GM12875 (cell line): ENCODE measurements around the gene MAP2K3.

Experiments used
- H3K4me3 ChIP-seq: one replicate; pipeline ENCODE4 v1.5.1; 2011; ENCODE audit warnings: low read depth, low read length, control low read depth
- TF ChIP-seq, protein P1 (sequence below): IDR thresholded peaks from 2 replicates; pipeline ENCODE4 v1.5.1; 2011; ENCODE audit warnings: low read depth, mild to moderate bottlenecking, control low read depth, inconsistent platforms, low read length, moderate library complexity, borderline replicate concordance; ENCODE audit not compliant: insufficient read depth

The MAP2K3 gene

DNA sequence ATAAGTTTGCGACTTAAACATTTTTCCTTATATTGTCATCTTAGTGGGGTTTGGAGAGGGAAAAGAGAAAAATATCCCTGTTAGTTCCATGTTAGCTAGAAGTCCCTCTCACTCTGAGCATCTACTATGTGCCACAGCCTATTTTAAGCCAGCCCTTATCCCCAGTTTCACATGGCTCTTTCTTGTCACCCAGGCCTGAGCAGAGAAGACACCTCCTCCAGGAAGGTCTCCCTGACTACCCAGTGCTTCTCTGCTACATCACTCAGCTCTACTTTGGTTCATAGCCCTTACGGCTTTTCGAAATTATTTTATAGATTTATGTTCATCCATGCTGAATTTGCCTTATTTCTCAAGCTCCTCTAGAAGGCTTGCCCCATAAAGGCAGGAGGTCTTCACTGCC is 7.2 kb upstream of the MAP2K3 start:
- no peak overlapping the region for H3K4me3 ChIP-seq
- TF ChIP-seq, protein P1, sequence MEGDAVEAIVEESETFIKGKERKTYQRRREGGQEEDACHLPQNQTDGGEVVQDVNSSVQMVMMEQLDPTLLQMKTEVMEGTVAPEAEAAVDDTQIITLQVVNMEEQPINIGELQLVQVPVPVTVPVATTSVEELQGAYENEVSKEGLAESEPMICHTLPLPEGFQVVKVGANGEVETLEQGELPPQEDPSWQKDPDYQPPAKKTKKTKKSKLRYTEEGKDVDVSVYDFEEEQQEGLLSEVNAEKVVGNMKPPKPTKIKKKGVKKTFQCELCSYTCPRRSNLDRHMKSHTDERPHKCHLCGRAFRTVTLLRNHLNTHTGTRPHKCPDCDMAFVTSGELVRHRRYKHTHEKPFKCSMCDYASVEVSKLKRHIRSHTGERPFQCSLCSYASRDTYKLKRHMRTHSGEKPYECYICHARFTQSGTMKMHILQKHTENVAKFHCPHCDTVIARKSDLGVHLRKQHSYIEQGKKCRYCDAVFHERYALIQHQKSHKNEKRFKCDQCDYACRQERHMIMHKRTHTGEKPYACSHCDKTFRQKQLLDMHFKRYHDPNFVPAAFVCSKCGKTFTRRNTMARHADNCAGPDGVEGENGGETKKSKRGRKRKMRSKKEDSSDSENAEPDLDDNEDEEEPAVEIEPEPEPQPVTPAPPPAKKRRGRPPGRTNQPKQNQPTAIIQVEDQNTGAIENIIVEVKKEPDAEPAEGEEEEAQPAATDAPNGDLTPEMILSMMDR = no peak

DNA sequence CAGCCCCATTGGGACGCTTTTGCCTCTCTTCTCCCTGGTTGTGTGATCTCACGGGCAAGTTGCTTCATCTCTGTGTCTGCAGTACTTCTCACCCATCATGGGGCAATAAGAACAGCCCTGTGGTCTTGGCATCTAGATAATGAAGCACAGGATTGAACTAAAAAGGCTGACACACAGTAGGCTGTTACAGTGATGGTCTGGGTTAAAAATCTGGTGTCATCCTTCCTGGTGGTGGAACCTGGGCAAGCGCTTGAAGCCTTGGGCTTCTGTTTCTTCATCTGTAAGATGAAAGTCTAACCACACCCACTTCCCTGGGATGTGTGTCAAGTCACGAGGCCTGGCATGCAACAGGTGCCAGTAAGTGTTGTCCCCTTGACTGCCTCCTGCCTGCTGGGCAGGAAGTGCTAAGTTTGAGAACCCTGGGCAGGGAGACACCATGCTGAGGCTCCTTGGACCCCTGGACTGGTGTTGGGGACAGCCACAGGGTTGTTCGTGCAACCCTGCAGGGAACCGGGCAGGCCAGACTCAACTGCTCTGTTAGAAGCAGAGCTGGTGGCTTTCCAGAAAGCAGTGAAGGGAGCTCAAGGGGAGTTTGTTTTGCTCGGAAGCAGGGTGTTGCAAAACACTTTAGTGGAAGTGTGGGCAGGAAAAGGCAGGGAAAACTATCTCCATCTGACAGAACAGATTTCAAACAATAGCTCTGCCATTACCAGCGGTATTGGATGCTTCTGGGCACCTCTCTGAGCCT is 5.9 kb upstream of the MAP2K3 start:
- TF ChIP-seq, protein P1 = no peak
- no peak overlapping the region for H3K4me3 ChIP-seq

DNA sequence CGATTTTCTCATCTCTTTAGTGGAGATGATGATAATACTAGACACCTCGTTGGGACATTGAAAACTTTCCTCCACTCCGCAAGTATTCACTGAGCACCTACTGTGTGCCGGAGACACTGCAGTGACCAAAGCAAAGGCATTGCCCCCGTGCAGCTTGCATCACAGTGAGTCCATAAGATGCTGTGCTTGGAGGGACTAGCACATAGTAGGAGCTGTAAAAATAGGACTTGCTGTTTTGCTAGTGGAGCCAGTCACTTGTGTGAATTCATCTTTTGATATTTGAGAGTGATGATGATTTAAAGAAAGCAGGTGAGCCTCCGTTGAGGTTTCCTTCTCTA is 5.3 kb upstream of the MAP2K3 start:
- TF ChIP-seq, protein P1 = no peak
- H3K4me3 ChIP-seq = no peak overlapping the region

DNA sequence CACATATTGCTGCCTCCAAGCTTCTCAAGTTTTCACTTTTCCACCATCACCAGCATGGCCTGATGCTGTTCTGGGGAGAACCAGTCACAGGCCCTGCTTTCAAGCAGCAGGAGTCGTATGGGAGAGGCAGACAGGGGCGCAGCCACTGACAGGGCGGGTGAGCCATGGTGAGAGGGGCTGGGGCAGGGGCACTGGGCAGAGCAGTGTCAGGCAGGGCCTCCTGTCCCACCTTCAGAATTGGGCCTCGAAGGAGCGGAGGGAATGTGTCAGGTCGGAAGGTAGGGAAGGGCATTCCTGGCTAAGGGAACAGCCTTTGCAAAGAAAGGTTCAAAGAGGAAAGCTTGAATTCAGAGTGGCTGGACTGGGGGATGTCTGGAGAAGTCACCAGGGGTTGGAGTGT is 4.9 kb upstream of the MAP2K3 start:
- H3K4me3 ChIP-seq = no peak overlapping the region

DNA sequence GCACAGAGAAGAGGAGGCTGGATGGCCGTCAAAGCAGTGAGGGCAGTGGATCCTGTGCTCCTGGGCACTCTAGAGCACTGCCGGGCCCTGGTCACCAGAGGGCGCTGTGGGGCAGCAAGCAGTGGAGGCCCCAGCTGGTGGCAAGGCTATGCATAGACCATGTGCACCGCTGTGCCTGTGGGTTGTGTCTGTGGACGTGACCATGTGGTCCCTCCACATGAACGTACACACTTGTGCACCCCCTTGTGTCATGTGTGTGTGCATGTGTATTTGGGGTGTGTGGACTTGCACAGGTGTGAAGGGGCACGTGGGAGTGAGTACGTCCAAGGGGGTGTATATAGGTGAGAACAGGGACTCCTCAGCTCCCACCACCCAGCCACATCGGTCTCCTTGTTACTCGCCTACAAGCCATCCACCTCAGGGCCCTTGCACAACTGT is 4.4 kb upstream of the MAP2K3 start:
- TF ChIP-seq, protein P1 = peak; percentile 100
- H3K4me3 ChIP-seq = no peak overlapping the region

More for the DNA sequence above, 4.9 kb upstream of the MAP2K3 start:
- TF ChIP-seq, protein P1 = no peak

DNA sequence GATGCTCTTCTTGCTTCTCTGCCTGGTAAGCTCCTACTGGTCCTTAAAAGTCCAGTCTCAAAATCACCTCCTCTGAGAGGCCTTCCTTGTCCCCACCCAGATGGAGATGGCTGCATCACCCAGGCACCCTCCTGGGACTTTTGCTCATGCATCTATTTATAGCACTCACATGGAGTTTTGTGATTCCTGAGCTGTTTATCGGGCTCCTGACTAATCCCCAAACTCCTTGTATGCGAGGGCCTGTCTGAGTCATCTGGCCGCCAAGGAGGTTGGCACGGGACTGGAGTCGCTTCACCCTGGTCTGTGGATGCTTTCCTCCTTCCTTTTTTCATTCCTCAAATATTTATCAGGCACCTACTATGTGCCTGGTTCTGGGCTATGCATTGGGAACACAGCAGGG is 2.3 kb upstream of the MAP2K3 start:
- H3K4me3 ChIP-seq = no peak overlapping the region
- TF ChIP-seq, protein P1 = no peak

DNA sequence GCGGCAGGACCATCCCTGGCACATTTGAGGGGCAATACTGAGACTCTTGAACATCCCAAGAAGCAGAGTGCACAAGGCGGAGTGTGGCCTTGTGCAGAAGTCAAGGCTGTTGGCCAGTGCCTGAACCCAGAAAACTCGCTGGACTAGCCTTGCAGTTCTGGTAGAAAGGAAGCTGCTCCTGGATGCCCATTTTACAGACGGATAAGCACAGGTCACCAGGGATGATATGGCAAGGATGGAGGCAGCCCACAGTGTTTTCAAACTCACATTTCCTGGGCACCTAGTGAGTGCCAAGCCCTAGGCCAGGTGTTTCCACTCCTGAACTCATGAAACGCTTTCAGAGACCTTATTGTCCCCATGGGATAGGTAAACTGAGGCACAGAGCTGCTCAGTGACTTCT is 1.7 kb upstream of the MAP2K3 start:
- TF ChIP-seq, protein P1 = no peak
- no peak overlapping the region for H3K4me3 ChIP-seq
